Measurements from ENCODE around the gene TMED8. TPM values are rescaled to one million over a fixed set of nuclear protein-coding genes. Genes with fewer than 3 reads are reported as not detected.
A peak's percentile ranks its signal among the peaks of the same experiment; 100 is the strongest.

TMED8 gene
- total RNA-seq, 2 donors from 2014 or later, result 20.5 to 27.6 TPM

GRCh38 chr14:77409131-77409533 is 32.2 kb upstream of the TMED8 start:
- peaks cover 7% of the 10 kb centered on the region for H3K4me1 Mint-ChIP-seq
- peak; percentile 78 for TF ChIP-seq CTCF (conservative IDR thresholded peaks at IDR 0.05)
- peak; percentile 71 for DNase-seq
- Histone ChIP-seq H3K9me3 (ENCODE audit: control insufficient read depth, low read length) (no peaks in the 10 kb centered on the region), H3K36me3 (ENCODE audit: control insufficient read depth, insufficient read depth, low read length) (no peaks in the 10 kb centered on the region), H3K4me3 (ENCODE audit: low read length) (no peak overlapping the region), H3K4me1 (ENCODE audit: control insufficient read depth, insufficient read depth, low read length) (no peaks in the 10 kb centered on the region), H3K9ac (ENCODE audit: extremely low read depth, low read length, poor library complexity, severe bottlenecking) (no peak overlapping the region), H3K27me3 (ENCODE audit: control insufficient read depth, insufficient read depth, low read length, poor library complexity, severe bottlenecking) (no peaks in the 10 kb centered on the region), H3K27ac (ENCODE audit: low read depth, low read length) (no peak overlapping the region)
- H3K27ac Mint-ChIP-seq, result no peak overlapping the region
- H3K27me3 Mint-ChIP-seq (ENCODE audit: insufficient read depth), result no peaks in the 10 kb centered on the region
- H3K4me3 Mint-ChIP-seq, result no peak overlapping the region
- WGBS, 2 experiments (ENCODE audit: insufficient coverage in 1 of 2, insufficient read length in 1 of 2), result 23 to 36% methylated on average over 3 of the region's 3 CpGs
- peaks cover 1% of the 10 kb centered on the region for H3K9me3 Mint-ChIP-seq
- peaks cover 2% of the 10 kb centered on the region for H3K36me3 Mint-ChIP-seq (ENCODE audit: low read depth)

GRCh38 chr14:77407158-77407557 is 30.3 kb upstream of the TMED8 start:
- WGBS, 2 experiments (ENCODE audit: insufficient coverage in 1 of 2, insufficient read length in 1 of 2), result 99 to 100% methylated on average over 2 of the region's 2 CpGs
- no peak for DNase-seq
- Histone ChIP-seq H3K9ac (ENCODE audit: extremely low read depth, low read length, poor library complexity, severe bottlenecking) (no peak overlapping the region), H3K27ac (ENCODE audit: low read depth, low read length) (no peak overlapping the region), H3K36me3 (ENCODE audit: control insufficient read depth, insufficient read depth, low read length) (no peaks in the 10 kb centered on the region), H3K4me3 (ENCODE audit: low read length) (no peak overlapping the region), H3K9me3 (ENCODE audit: control insufficient read depth, low read length) (no peaks in the 10 kb centered on the region), H3K4me1 (ENCODE audit: control insufficient read depth, insufficient read depth, low read length) (no peaks in the 10 kb centered on the region), H3K27me3 (ENCODE audit: control insufficient read depth, insufficient read depth, low read length, poor library complexity, severe bottlenecking) (no peaks in the 10 kb centered on the region)
- Mint-ChIP-seq H3K27me3 (ENCODE audit: insufficient read depth) (no peaks in the 10 kb centered on the region), H3K4me3 (no peak overlapping the region), H3K9me3 (peaks cover 1% of the 10 kb centered on the region), H3K4me1 (peaks cover 7% of the 10 kb centered on the region), H3K27ac (no peak overlapping the region), H3K36me3 (ENCODE audit: low read depth) (peaks cover 2% of the 10 kb centered on the region)
- no peak for TF ChIP-seq CTCF (conservative IDR thresholded peaks at IDR 0.05)

GRCh38 chr14:77406718-77407117 is 29.8 kb upstream of the TMED8 start:
- Histone ChIP-seq H3K36me3 (ENCODE audit: control insufficient read depth, insufficient read depth, low read length) (no peaks in the 10 kb centered on the region), H3K9ac (ENCODE audit: extremely low read depth, low read length, poor library complexity, severe bottlenecking) (no peak overlapping the region), H3K4me3 (ENCODE audit: low read length) (no peak overlapping the region), H3K27ac (ENCODE audit: low read depth, low read length) (no peak overlapping the region), H3K9me3 (ENCODE audit: control insufficient read depth, low read length) (no peaks in the 10 kb centered on the region), H3K27me3 (ENCODE audit: control insufficient read depth, insufficient read depth, low read length, poor library complexity, severe bottlenecking) (no peaks in the 10 kb centered on the region), H3K4me1 (ENCODE audit: control insufficient read depth, insufficient read depth, low read length) (no peaks in the 10 kb centered on the region)
- H3K27me3 Mint-ChIP-seq (ENCODE audit: insufficient read depth), result no peaks in the 10 kb centered on the region
- peaks cover 2% of the 10 kb centered on the region for H3K36me3 Mint-ChIP-seq (ENCODE audit: low read depth)
- H3K4me1 Mint-ChIP-seq, result peaks cover 7% of the 10 kb centered on the region
- whole genome bisulfite sequencing, 2 experiments (ENCODE audit: insufficient coverage in 1 of 2, insufficient read length in 1 of 2), result 91 to 100% methylated on average over 2 to 6 of the region's 6 CpGs
- H3K4me3 Mint-ChIP-seq, result no peak overlapping the region
- H3K9me3 Mint-ChIP-seq, result peaks cover 1% of the 10 kb centered on the region
- no peak for DNase-seq
- H3K27ac Mint-ChIP-seq, result no peak overlapping the region
- TF ChIP-seq CTCF (conservative IDR thresholded peaks at IDR 0.05), result no peak
